OCI-LY7 (cell line): ENCODE data around the gene MEGF6. TPM values are rescaled to one million over a fixed set of nuclear protein-coding genes. Genes with fewer than 3 reads are reported as not detected.

ENCODE experiments used
- BruUV-seq: library from RNA; stranded (reverse); fragments of 400-500 nt; replicated peaks from 2 replicates; lab custom pipeline; 2021; lab: Mats Ljungman, UMichigan
- CTCF ChIA-PET: fragments of 300-600 bp; sonication (Branson Sonifier 250); formaldehyde crosslinking; loops from one replicate; lab custom pipeline; 2022; ENCODE audit warnings: antibody characterized with exemption; ENCODE audit not compliant: unreplicated experiment; lab: Charles Lee
- POLR2A ChIA-PET: fragments of 300-600 bp; sonication (Branson Sonifier 250); formaldehyde crosslinking; loops from one replicate; lab custom pipeline; 2022; ENCODE audit warnings: antibody characterized with exemption; lab: Charles Lee
- DNase-seq: peaks from one replicate; pipeline ENCODE4 v3.0.0-alpha.2; 2015; ENCODE audit warnings: low spot score
- H2AFZ ChIP-seq: fragments of 200-600 bp; sonication (generic), shearing (Covaris generic); 2 replicates; pipeline ENCODE4 v1.6.1; 2014; ENCODE audit warnings: mild to moderate bottlenecking, antibody characterized with exemption, low read length, moderate library complexity
- H3K27ac ChIP-seq: fragments of 200-600 bp; sonication (generic); 2 replicates; pipeline ENCODE4 v1.5.1; 2014; ENCODE audit warnings: mixed run types, low read depth, mild to moderate bottlenecking, moderate library complexity, low read length, inconsistent platforms; ENCODE audit not compliant: poor library complexity, severe bottlenecking
- H3K36me3 ChIP-seq: fragments of 200-600 bp; sonication (generic); 2 replicates; pipeline ENCODE4 v1.6.1; 2014; ENCODE audit warnings: mild to moderate bottlenecking, antibody characterized with exemption, low read length, moderate library complexity, mixed read lengths; ENCODE audit not compliant: insufficient read depth
- H3K4me1 ChIP-seq: fragments of 200-600 bp; sonication (generic); 2 replicates; pipeline ENCODE4 v1.5.1; 2014; ENCODE audit warnings: mild to moderate bottlenecking, low read length; ENCODE audit not compliant: insufficient read depth, poor library complexity, severe bottlenecking
- H3K4me2 ChIP-seq: fragments of 200-600 bp; sonication (generic); 2 replicates; pipeline ENCODE4 v1.6.1; 2014; ENCODE audit warnings: mild to moderate bottlenecking, low read length
- H3K4me3 ChIP-seq: fragments of 200-600 bp; sonication (generic); 2 replicates; pipeline ENCODE4 v1.5.1; 2014; ENCODE audit warnings: mild to moderate bottlenecking, low read depth, low read length; ENCODE audit not compliant: poor library complexity, severe bottlenecking
- H3K79me2 ChIP-seq: fragments of 200-600 bp; sonication (generic); 2 replicates; pipeline ENCODE4 v1.6.1; 2016; ENCODE audit warnings: low read depth, mild to moderate bottlenecking, low read length, moderate library complexity, mixed read lengths; ENCODE audit not compliant: insufficient read depth
- H3K9me2 ChIP-seq: fragments of 200-600 bp; sonication (generic); 2 replicates; pipeline ENCODE4 v1.6.1; 2016; ENCODE audit warnings: mild to moderate bottlenecking, low read length, mixed read lengths; ENCODE audit not compliant: insufficient read depth
- H3K9me3 ChIP-seq: fragments of 200-600 bp; sonication (generic); 2 replicates; pipeline ENCODE4 v1.6.1; 2014; ENCODE audit warnings: mild to moderate bottlenecking, mixed run types, low read length, mixed read lengths
- H4K20me1 ChIP-seq: fragments of 200-600 bp; sonication (generic); 2 replicates; pipeline ENCODE4 v1.6.1; 2014; ENCODE audit warnings: mild to moderate bottlenecking, antibody characterized with exemption, low read length, moderate library complexity, mixed read lengths; ENCODE audit not compliant: insufficient read depth
- CTCF ChIP-seq: fragments of 200-600 bp; sonication (generic); conservative IDR thresholded peaks from 2 replicates; pipeline ENCODE4 v1.5.1; 2014; ENCODE audit warnings: mild to moderate bottlenecking, antibody characterized with exemption, low read length, moderate library complexity, mixed read lengths
- EZH2phosphoT487 ChIP-seq: fragments of 200-600 bp; sonication (generic); IDR thresholded peaks from 2 replicates; pipeline ENCODE4 v1.6.1; 2018; ENCODE audit warnings: low read depth, borderline replicate concordance, mild to moderate bottlenecking, mixed run types, antibody characterized with exemption, low read length, moderate library complexity, mixed read lengths
- intact Hi-C: fragments of 100-400 bp; cut with micrococcal nuclease; formaldehyde crosslinking; loops from one replicate; pipeline ENCODE4 v1.10.0; 2022; ENCODE audit not compliant: unreplicated experiment
- total RNA-seq, 2 experiments: library from RNA; depleted of rRNA in 1 of 2; stranded (reverse); fragments of >200 nt in 1 of 2; shearing (Covaris generic) in 1 of 2; gene quantifications; 2 replicates each; pipeline ENCODE4 v1.2.3, GENCODE V29; 2014 to 2022

MEGF6 gene
- total RNA-seq, 2 experiments from 2014 or later, result 0.15 to 0.32 TPM

- POLR2A ChIA-PET, result no interaction called here
- CTCF ChIA-PET, result no interaction called here
Observed at GRCh38 chr1:3543076-3544039, 68.0 kb downstream of the MEGF6 start.

GRCh38 chr1:3542676-3543075 is 68.6 kb downstream of the MEGF6 start:
- Histone ChIP-seq H3K9me3 (no peaks in the 10 kb centered on the region), H2AFZ (no peak overlapping the region), H3K27ac (no peak overlapping the region), H3K4me2 (no peak overlapping the region), H3K4me1 (no peaks in the 10 kb centered on the region), H3K9me2 (no peaks in the 10 kb centered on the region), H3K79me2 (no peaks in the 10 kb centered on the region), H4K20me1 (no peaks in the 10 kb centered on the region), H3K4me3 (no peak overlapping the region), H3K36me3 (no peaks in the 10 kb centered on the region)
- CTCF ChIA-PET, result no interaction called here
- BruUV-seq, result no TSS peak
- POLR2A ChIA-PET, result interaction anchor here (0.7 kb wide), 1 partner anchor 121 kb away, joined by 3 read pairs; no protein-coding TSS in a partner anchor
- intact Hi-C loops, result no loop called here
- no peak for DNase-seq
- TF ChIP-seq CTCF (no peak), EZH2phosphoT487 (no peak)

More at GRCh38 chr1:3543076-3544039, 68.0 kb downstream of the MEGF6 start:
- Histone ChIP-seq H2AFZ (no peak overlapping the region), H3K79me2 (no peaks in the 10 kb centered on the region), H3K4me3 (no peak overlapping the region), H3K4me2 (no peak overlapping the region), H3K27ac (no peak overlapping the region), H3K9me3 (no peaks in the 10 kb centered on the region), H3K9me2 (no peaks in the 10 kb centered on the region), H3K36me3 (no peaks in the 10 kb centered on the region), H4K20me1 (no peaks in the 10 kb centered on the region), H3K4me1 (no peaks in the 10 kb centered on the region)
- TF ChIP-seq CTCF (no peak), EZH2phosphoT487 (no peak)
- no peak for DNase-seq
- no TSS peak for BruUV-seq
- intact Hi-C loops, result no loop called here

DNA sequence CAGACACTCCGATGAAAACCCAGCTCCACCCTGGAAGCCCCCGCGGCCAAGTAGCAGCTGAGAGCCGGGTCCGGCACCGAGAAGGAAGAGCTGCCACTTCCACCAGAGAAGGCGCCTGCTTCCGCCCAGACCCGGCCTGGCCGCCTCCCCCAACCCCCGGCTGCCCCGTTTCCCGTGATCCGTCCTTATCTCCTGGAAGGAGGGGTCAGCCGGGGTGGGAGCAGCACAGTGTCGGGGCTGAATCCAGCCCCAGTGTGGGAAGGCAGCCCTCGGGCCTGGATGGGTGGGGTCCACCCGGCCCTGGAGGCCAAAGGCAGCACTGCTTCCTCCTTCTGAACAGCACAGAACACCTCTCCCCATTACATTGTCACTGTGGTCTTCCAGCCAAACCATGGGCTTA is 69.4 kb downstream of the MEGF6 start:
- no peaks in the 10 kb centered on the region for H3K79me2 ChIP-seq
- no peak overlapping the region for H3K4me3 ChIP-seq
- no peaks in the 10 kb centered on the region for H4K20me1 ChIP-seq
- POLR2A ChIA-PET, result interaction anchor here (0.7 kb wide), 1 partner anchor 122 kb away, joined by 3 read pairs; no protein-coding TSS in a partner anchor
- H2AFZ ChIP-seq, result no peak overlapping the region
- no peaks in the 10 kb centered on the region for H3K9me2 ChIP-seq
- H3K4me1 ChIP-seq, result no peaks in the 10 kb centered on the region
- no peaks in the 10 kb centered on the region for H3K36me3 ChIP-seq
- no peak overlapping the region for H3K4me2 ChIP-seq
- no peak for DNase-seq
- H3K27ac ChIP-seq, result no peak overlapping the region
- BruUV-seq, result no TSS peak
- intact Hi-C loops, result no loop called here
- H3K9me3 ChIP-seq, result no peaks in the 10 kb centered on the region
- CTCF ChIA-PET, result no interaction called here
- TF ChIP-seq EZH2phosphoT487, result no peak
- no peak for TF ChIP-seq CTCF
